GM19395 (cell line): ENCODE data around the gene TUT7.

Experiments used
- ATAC-seq: cut with Tn5 transposase; IDR thresholded peaks from one replicate; pipeline ENCODE4 v1.9.1; 2021; ENCODE audit warnings: mild to moderate bottlenecking, moderate library complexity; ENCODE audit not compliant: unreplicated experiment

The TUT7 gene

GRCh38 chr9:86263876-86264275 is 90.3 kb downstream of the TUT7 start:
- ATAC-seq = no peak

- ATAC-seq = no peak
These were observed 91.7 kb downstream of the TUT7 start for GRCh38 chr9:86262492-86262891.

- ATAC-seq = no peak
These were observed 94.7 kb downstream of the TUT7 start, which contains the start of gene C9orf153 for GRCh38 chr9:86259557-86259956. TSS of gene C9orf153 (minus strand) at chr9:86259657. CDS start at chr9:86229603, 30,054 bp downstream.

GRCh38 chr9:86257391-86257790 is 96.8 kb downstream of the TUT7 start:
- no peak for ATAC-seq

GRCh38 chr9:86256653-86257052 is 97.6 kb downstream of the TUT7 start:
- no peak for ATAC-seq

GRCh38 chr9:86253577-86253976 is 100.6 kb downstream of the TUT7 start:
- no peak for ATAC-seq

GRCh38 chr9:86252870-86253269 is 101.3 kb downstream of the TUT7 start:
- ATAC-seq = no peak

GRCh38 chr9:86250123-86250522 is 104.1 kb downstream of the TUT7 start:
- ATAC-seq = no peak

GRCh38 chr9:86248746-86249145 is 105.5 kb downstream of the TUT7 start:
- no peak for ATAC-seq

GRCh38 chr9:86246752-86247161 is 107.5 kb downstream of the TUT7 start:
- ATAC-seq = peak; percentile 87

- no peak for ATAC-seq
These were observed 112.1 kb downstream of the TUT7 start for GRCh38 chr9:86242071-86242470.

GRCh38 chr9:86241216-86241615 is 113.0 kb downstream of the TUT7 start:
- ATAC-seq = no peak

- ATAC-seq = no peak
These were observed 115.1 kb downstream of the TUT7 start for GRCh38 chr9:86238861-86239770.
